HCT116 (cell line): ENCODE measurements around the gene GORASP1.

Experiments
- CEBPB ChIP-seq: IDR thresholded peaks from 2 replicates; pipeline ENCODE4 v1.6.1; 2012; ENCODE audit warnings: low read depth
- EZH2 ChIP-seq: fragments of 200-600 bp; sonication (generic); IDR thresholded peaks from 2 replicates; pipeline ENCODE4 v1.6.1; 2017; ENCODE audit warnings: antibody characterized with exemption, mixed run types
- FOSL1 ChIP-seq: IDR thresholded peaks from 2 replicates; pipeline ENCODE4 v1.6.1; 2012; ENCODE audit warnings: low read depth
- POLR2A ChIP-seq: IDR thresholded peaks from 2 replicates; pipeline ENCODE4 v1.7.0; 2011; ENCODE audit warnings: borderline replicate concordance; ENCODE audit not compliant: insufficient read depth, insufficient read length; ENCODE audit errors: extremely low read depth
- POLR2AphosphoS5 ChIP-seq: IDR thresholded peaks from 2 replicates; pipeline ENCODE4 v1.6.1; 2011; ENCODE audit warnings: mild to moderate bottlenecking, low read depth, low read length, moderate library complexity
- SIN3A ChIP-seq: IDR thresholded peaks from 2 replicates; pipeline ENCODE4 v1.6.1; 2012; ENCODE audit warnings: low read depth
- ZFX ChIP-seq: fragments of 450-650 bp; IDR thresholded peaks from 2 replicates; pipeline ENCODE4 v1.6.1; 2017
- ZNF274 ChIP-seq: fragments of 200-500 bp; sonication (Bioruptor generic); IDR thresholded peaks from 2 replicates; pipeline ENCODE4 v1.6.1; 2014; ENCODE audit warnings: mild to moderate bottlenecking, low read depth, low read length, inconsistent platforms
- TF ChIP-seq, protein P1 (sequence below), 3 experiments: fragments of 200-600 bp in 1 of 3; sonication (generic) in 1 of 3; IDR thresholded peaks in 2 of 3; conservative IDR thresholded peaks in 1 of 3; 2 replicates each; pipeline ENCODE4 v1.5.1; 2012 to 2017; ENCODE audit warnings: low read depth in 2 of 3, low read length in 2 of 3, antibody characterized with exemption in 1 of 3, borderline replicate concordance in 1 of 3, control low read depth in 1 of 3, mild to moderate bottlenecking in 1 of 3, mixed read lengths in 1 of 3, mixed run types in 1 of 3, moderate library complexity in 1 of 3; ENCODE audit not compliant: insufficient read depth in 1 of 3
- TF ChIP-seq, protein P2 (sequence below): IDR thresholded peaks from 2 replicates; pipeline ENCODE4 v1.6.1; 2012
- TF ChIP-seq, protein P3 (sequence below): IDR thresholded peaks from 2 replicates; pipeline ENCODE4 v1.6.1; 2012; ENCODE audit warnings: low read depth

DNA sequence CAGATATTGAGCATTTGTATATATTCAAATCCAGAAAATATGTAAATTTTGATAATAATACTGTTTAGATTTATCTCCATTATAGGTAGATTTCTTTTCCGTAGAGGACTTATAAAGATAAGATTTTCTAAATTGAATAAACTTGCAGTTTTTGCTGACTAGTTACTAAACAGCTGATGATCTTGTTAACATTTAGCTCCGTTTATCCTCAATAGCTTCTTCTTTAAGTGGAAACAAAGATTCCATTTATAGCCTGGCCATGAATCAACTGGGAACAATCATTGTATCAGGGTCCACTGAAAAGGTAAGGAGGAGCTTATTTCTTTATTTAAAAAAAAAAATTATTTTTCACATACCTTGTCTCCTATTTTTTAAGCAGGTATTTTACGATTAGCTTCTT is 38.9 kb downstream of the GORASP1 start:
- TF ChIP-seq POLR2A (no peak), ZNF274 (no peak), EZH2 (no peak), FOSL1 (no peak), SIN3A (no peak), ZFX (no peak), CEBPB (no peak), POLR2AphosphoS5 (no peak)
- TF ChIP-seq, protein P1, sequence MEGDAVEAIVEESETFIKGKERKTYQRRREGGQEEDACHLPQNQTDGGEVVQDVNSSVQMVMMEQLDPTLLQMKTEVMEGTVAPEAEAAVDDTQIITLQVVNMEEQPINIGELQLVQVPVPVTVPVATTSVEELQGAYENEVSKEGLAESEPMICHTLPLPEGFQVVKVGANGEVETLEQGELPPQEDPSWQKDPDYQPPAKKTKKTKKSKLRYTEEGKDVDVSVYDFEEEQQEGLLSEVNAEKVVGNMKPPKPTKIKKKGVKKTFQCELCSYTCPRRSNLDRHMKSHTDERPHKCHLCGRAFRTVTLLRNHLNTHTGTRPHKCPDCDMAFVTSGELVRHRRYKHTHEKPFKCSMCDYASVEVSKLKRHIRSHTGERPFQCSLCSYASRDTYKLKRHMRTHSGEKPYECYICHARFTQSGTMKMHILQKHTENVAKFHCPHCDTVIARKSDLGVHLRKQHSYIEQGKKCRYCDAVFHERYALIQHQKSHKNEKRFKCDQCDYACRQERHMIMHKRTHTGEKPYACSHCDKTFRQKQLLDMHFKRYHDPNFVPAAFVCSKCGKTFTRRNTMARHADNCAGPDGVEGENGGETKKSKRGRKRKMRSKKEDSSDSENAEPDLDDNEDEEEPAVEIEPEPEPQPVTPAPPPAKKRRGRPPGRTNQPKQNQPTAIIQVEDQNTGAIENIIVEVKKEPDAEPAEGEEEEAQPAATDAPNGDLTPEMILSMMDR (IDR thresholded peaks at IDR 0.05 in 2 of 3, conservative IDR thresholded peaks at IDR 0.05 in 1 of 3; ENCODE audit: borderline replicate concordance in 1 of 3, insufficient read depth in 1 of 3, low read depth in 2 of 3, low read length in 2 of 3) = no peak
- TF ChIP-seq, protein P2, sequence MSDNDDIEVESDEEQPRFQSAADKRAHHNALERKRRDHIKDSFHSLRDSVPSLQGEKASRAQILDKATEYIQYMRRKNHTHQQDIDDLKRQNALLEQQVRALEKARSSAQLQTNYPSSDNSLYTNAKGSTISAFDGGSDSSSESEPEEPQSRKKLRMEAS = no peak
- TF ChIP-seq, protein P3, sequence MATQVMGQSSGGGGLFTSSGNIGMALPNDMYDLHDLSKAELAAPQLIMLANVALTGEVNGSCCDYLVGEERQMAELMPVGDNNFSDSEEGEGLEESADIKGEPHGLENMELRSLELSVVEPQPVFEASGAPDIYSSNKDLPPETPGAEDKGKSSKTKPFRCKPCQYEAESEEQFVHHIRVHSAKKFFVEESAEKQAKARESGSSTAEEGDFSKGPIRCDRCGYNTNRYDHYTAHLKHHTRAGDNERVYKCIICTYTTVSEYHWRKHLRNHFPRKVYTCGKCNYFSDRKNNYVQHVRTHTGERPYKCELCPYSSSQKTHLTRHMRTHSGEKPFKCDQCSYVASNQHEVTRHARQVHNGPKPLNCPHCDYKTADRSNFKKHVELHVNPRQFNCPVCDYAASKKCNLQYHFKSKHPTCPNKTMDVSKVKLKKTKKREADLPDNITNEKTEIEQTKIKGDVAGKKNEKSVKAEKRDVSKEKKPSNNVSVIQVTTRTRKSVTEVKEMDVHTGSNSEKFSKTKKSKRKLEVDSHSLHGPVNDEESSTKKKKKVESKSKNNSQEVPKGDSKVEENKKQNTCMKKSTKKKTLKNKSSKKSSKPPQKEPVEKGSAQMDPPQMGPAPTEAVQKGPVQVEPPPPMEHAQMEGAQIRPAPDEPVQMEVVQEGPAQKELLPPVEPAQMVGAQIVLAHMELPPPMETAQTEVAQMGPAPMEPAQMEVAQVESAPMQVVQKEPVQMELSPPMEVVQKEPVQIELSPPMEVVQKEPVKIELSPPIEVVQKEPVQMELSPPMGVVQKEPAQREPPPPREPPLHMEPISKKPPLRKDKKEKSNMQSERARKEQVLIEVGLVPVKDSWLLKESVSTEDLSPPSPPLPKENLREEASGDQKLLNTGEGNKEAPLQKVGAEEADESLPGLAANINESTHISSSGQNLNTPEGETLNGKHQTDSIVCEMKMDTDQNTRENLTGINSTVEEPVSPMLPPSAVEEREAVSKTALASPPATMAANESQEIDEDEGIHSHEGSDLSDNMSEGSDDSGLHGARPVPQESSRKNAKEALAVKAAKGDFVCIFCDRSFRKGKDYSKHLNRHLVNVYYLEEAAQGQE = no peak
